Hepatocyte (in vitro differentiated cells): ENCODE results near the gene STIM2. TPM values are rescaled to one million over a fixed set of nuclear protein-coding genes. Genes with fewer than 3 reads are reported as not detected.

Experiments
- DNase-seq: peaks from one replicate; pipeline ENCODE4 v3.0.0-alpha.2; 2016; ENCODE audit warnings: low spot score
- H2AFZ ChIP-seq: fragments of 200-600 bp; sonication (generic); 2 replicates; pipeline ENCODE4 v1.6.0; 2016; ENCODE audit warnings: antibody characterized with exemption, mild to moderate bottlenecking
- H3K27ac ChIP-seq: fragments of 200-600 bp; sonication (generic); 2 replicates; pipeline ENCODE4 v1.5.1; 2016; ENCODE audit warnings: mild to moderate bottlenecking
- H3K27me3 ChIP-seq: fragments of 200-600 bp; sonication (generic); 2 replicates; pipeline ENCODE4 v1.6.1; 2016
- H3K36me3 ChIP-seq: fragments of 200-600 bp; sonication (generic); replicated peaks from 2 replicates; pipeline ENCODE4 v1.5.1; 2016; ENCODE audit warnings: low read depth; ENCODE audit not compliant: insufficient read depth
- H3K4me1 ChIP-seq: fragments of 200-600 bp; sonication (generic); 2 replicates; pipeline ENCODE4 v1.5.1; 2016; ENCODE audit warnings: mild to moderate bottlenecking, moderate library complexity; ENCODE audit not compliant: insufficient read depth
- H3K4me2 ChIP-seq: fragments of 200-600 bp; sonication (generic); 2 replicates; pipeline ENCODE4 v1.6.0; 2016
- H3K4me3 ChIP-seq: fragments of 200-600 bp; sonication (generic); 2 replicates; pipeline ENCODE4 v1.5.1; 2016; ENCODE audit warnings: mild to moderate bottlenecking
- H3K79me2 ChIP-seq: fragments of 200-600 bp; sonication (generic); 2 replicates; pipeline ENCODE4 v1.6.0; 2017; ENCODE audit warnings: mild to moderate bottlenecking
- H3K9me2 ChIP-seq: fragments of 200-600 bp; sonication (generic); replicated peaks from 2 replicates; pipeline ENCODE4 v1.6.0; 2017; ENCODE audit warnings: mild to moderate bottlenecking; ENCODE audit not compliant: insufficient read depth
- H3K9me3 ChIP-seq: fragments of 200-600 bp; sonication (generic); 2 replicates; pipeline ENCODE4 v1.5.1; 2016; ENCODE audit warnings: low read depth, mild to moderate bottlenecking
- H4K20me1 ChIP-seq: fragments of 200-600 bp; sonication (generic); 2 replicates; pipeline ENCODE4 v1.6.0; 2016; ENCODE audit warnings: mild to moderate bottlenecking; ENCODE audit not compliant: insufficient read depth, poor library complexity, severe bottlenecking
- EZH2 ChIP-seq: fragments of 200-600 bp; sonication (generic); IDR thresholded peaks from 2 replicates; pipeline ENCODE4 v1.6.1; 2016; ENCODE audit warnings: antibody characterized with exemption, mild to moderate bottlenecking, borderline replicate concordance
- EZH2phosphoT487 ChIP-seq: fragments of 200-600 bp; sonication (generic); IDR thresholded peaks from one replicate; pipeline ENCODE4 v1.6.1; 2018; ENCODE audit warnings: antibody characterized with exemption, mild to moderate bottlenecking, low read depth, moderate library complexity; ENCODE audit not compliant: unreplicated experiment, severe bottlenecking
- WGBS: methylation state at CpG from one replicate; pipeline ENCODE4 v1.1.6; 2016; ENCODE audit warnings: low lambda C conversion rate; ENCODE audit errors: missing lambda C conversion rate; 5-methylcytosine and 5-hydroxymethylcytosine counted together
- polyA plus RNA-seq: library from polyadenylated mRNA; unstranded; fragments of >200 nt; fragmentation: Nextera tagmentation; extraction: Ambion mirVana; gene quantifications from 2 replicates; pipeline ENCODE4 v1.2.1, GENCODE V29; 2016
- total RNA-seq: library from RNA; depleted of rRNA; stranded (reverse); fragments of >200 nt; gene quantifications from 2 replicates; pipeline ENCODE4 v1.2.3, GENCODE V29; 2014
- TF ChIP-seq, protein P1 (sequence below): fragments of 200-600 bp; sonication (generic); IDR thresholded peaks from 2 replicates; pipeline ENCODE4 v1.5.1; 2016; ENCODE audit warnings: antibody characterized with exemption, mild to moderate bottlenecking; ENCODE audit not compliant: poor library complexity

Gene STIM2
- total and polyA plus RNA-seq, 2 experiments from 2014 or later = 13.2 to 17.0 TPM

DNA sequence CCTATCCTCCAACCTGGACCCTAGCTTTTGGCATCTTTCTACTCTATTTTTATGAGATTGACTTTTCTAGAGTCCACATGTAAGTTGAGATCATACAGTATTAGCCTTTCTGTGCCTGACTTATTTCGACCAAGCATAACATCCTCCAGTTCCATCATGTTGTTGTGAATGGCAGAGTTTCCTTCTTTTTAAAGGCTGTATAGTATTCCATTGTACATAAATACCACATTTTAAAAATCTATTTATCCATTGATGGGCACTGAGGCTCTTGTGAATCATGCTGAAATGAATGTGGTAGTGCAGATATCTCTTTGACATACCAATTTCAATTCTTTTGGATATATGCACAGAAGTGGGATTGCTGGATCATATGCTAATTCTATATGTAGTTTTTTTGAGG, 40.3 kb upstream of the STIM2 start:
- DNase-seq = no peak
- no peaks in the 10 kb centered on the region for H3K36me3 ChIP-seq
- no peaks in the 10 kb centered on the region for H4K20me1 ChIP-seq
- H3K4me1 ChIP-seq = no peaks in the 10 kb centered on the region
- WGBS = 96% methylated on average over 1 of the region's 1 CpG
- H3K79me2 ChIP-seq = no peaks in the 10 kb centered on the region
- H3K4me3 ChIP-seq = no peak overlapping the region
- no peaks in the 10 kb centered on the region for H3K27me3 ChIP-seq
- no peak overlapping the region for H3K27ac ChIP-seq
- no peak overlapping the region for H3K4me2 ChIP-seq
- TF ChIP-seq EZH2phosphoT487 = no peak
- TF ChIP-seq EZH2 = no peak
- TF ChIP-seq, protein P1, sequence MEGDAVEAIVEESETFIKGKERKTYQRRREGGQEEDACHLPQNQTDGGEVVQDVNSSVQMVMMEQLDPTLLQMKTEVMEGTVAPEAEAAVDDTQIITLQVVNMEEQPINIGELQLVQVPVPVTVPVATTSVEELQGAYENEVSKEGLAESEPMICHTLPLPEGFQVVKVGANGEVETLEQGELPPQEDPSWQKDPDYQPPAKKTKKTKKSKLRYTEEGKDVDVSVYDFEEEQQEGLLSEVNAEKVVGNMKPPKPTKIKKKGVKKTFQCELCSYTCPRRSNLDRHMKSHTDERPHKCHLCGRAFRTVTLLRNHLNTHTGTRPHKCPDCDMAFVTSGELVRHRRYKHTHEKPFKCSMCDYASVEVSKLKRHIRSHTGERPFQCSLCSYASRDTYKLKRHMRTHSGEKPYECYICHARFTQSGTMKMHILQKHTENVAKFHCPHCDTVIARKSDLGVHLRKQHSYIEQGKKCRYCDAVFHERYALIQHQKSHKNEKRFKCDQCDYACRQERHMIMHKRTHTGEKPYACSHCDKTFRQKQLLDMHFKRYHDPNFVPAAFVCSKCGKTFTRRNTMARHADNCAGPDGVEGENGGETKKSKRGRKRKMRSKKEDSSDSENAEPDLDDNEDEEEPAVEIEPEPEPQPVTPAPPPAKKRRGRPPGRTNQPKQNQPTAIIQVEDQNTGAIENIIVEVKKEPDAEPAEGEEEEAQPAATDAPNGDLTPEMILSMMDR = no peak
- no peaks in the 10 kb centered on the region for H3K9me3 ChIP-seq
- no peaks in the 10 kb centered on the region for H3K9me2 ChIP-seq
- no peak overlapping the region for H2AFZ ChIP-seq

DNA sequence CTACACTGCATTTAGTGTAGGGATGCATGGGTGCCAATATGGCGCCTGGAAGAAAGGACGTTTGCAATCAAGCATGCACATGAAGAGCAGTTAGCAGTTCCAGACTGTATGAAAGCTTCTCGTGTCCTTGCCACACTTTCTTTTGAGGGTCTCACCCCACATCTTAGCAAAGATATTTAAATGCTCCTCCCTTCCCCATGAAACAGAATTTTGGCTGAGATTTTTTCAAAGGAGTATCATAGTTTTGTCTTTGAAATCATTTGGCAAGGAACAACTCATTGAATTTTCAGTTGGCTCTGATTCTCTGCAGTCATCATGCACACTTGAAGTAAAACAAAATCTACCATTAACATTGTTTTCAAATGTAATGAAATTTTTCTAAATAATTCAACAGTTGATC, 39.6 kb upstream of the STIM2 start:
- WGBS = 97% methylated on average over 3 of the region's 3 CpGs
- H2AFZ ChIP-seq = no peak overlapping the region
- DNase-seq = no peak
- H3K9me2 ChIP-seq = no peaks in the 10 kb centered on the region
- no peaks in the 10 kb centered on the region for H3K9me3 ChIP-seq
- H3K27ac ChIP-seq = peak overlapping the region; percentile 88
- no peaks in the 10 kb centered on the region for H4K20me1 ChIP-seq
- no peaks in the 10 kb centered on the region for H3K4me1 ChIP-seq
- no peaks in the 10 kb centered on the region for H3K27me3 ChIP-seq
- H3K36me3 ChIP-seq = no peaks in the 10 kb centered on the region
- TF ChIP-seq, protein P1 = no peak
- TF ChIP-seq EZH2phosphoT487 = no peak
- no peak for TF ChIP-seq EZH2
- H3K4me2 ChIP-seq = no peak overlapping the region
- H3K4me3 ChIP-seq = no peak overlapping the region
- no peaks in the 10 kb centered on the region for H3K79me2 ChIP-seq

DNA sequence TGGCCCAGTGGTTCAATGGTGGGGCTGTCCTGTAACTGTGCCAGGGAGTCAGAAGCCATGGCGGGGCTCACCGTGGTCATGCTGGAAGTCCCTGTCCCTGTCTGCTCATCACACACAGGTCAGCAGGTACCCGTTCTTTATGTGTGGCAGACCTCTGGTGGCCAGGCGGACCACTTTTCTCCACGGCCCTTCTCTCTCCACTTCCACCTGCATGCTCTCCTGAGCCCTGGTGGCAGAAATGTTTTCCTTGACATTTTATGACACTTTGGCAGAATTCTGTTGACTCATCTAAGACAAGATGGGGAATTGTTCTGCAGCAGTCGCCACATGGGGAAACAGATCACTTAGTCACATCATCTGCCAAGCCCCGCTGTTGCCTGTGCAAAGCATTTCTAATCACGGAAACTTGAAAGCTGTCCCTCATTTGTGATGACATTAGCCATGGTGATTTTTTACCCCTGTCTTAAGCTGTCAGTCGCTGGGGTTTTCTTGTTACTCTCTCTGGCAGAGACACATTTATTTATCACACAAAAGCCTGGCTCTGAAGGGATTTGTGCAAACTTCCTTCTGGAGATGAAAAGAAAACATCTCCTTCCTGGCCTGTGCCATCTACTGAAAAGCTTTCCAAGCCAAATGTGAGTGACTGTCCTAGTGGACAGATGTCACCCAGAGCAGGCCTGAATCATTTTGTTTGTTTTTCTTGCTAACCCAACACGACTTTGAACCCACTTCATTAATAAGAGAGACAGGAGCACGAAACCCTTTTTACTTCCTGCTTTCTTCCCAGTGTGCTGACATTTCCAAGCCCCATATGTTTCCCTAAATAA, 38.8 kb upstream of the STIM2 start:
- Histone ChIP-seq H3K4me2 (peak overlapping the region; percentile 49), H3K9me3 (no peaks in the 10 kb centered on the region), H3K9me2 (no peaks in the 10 kb centered on the region), H3K4me1 (no peaks in the 10 kb centered on the region), H3K79me2 (no peaks in the 10 kb centered on the region), H2AFZ (no peak overlapping the region), H3K4me3 (no peak overlapping the region), H3K27ac (peak overlapping the region; percentile 88), H3K27me3 (no peaks in the 10 kb centered on the region), H3K36me3 (no peaks in the 10 kb centered on the region), H4K20me1 (no peaks in the 10 kb centered on the region)
- WGBS = 69% methylated on average over 11 of the region's 11 CpGs
- DNase-seq = peak; percentile 49
- TF ChIP-seq, protein P1 = peak; percentile 21
- TF ChIP-seq EZH2phosphoT487 = no peak
